KOPT-K1 (cell line): ENCODE measurements around the gene C1orf226.
"Not testable (repeated sequence)": the region's sequence is repeated elsewhere in the genome, so short reads cannot be mapped to it uniquely, and the experiment has no call there.

ENCODE experiments used
- H3K27ac ChIP-seq: fragments of 200-600 bp; sonication (generic); 2 replicates; pipeline ENCODE4 v1.5.1; 2016; ENCODE audit warnings: antibody characterized with exemption, mild to moderate bottlenecking, low read depth, low read length; ENCODE audit not compliant: poor library complexity, severe bottlenecking
- H3K36me3 ChIP-seq: fragments of 200-600 bp; sonication (generic); 2 replicates; pipeline ENCODE4 v1.5.1; 2017; ENCODE audit warnings: antibody characterized with exemption, mild to moderate bottlenecking, low read length, moderate library complexity; ENCODE audit not compliant: insufficient read depth
- H3K9me3 ChIP-seq: fragments of 200-600 bp; sonication (generic); 2 replicates; pipeline ENCODE4 v1.5.1; 2017; ENCODE audit warnings: antibody characterized with exemption, low read length, mild to moderate bottlenecking; ENCODE audit not compliant: insufficient read depth, poor library complexity, severe bottlenecking

C1orf226 gene

GRCh38 chr1:162422662-162423375 is 41.3 kb downstream of the C1orf226 start:
- Histone ChIP-seq H3K36me3 (no peaks in the 10 kb centered on the region), H3K9me3 (no peaks in the 10 kb centered on the region)

GRCh38 chr1:162430583-162430982 is 49.1 kb downstream of the C1orf226 start:
- no peaks in the 10 kb centered on the region for H3K9me3 ChIP-seq
- no peak overlapping the region for H3K27ac ChIP-seq
- no peaks in the 10 kb centered on the region for H3K36me3 ChIP-seq

More at GRCh38 chr1:162422662-162423375, 41.3 kb downstream of the C1orf226 start:
- no peak overlapping the region for H3K27ac ChIP-seq

- H3K36me3 ChIP-seq, H3K9me3 ChIP-seq, H3K27ac ChIP-seq: not testable (repeated sequence)
Measured at GRCh38 chr1:162432977-162433713, 51.6 kb downstream of the C1orf226 start.
